ENCODE measurements around the gene CPNE4.

The CPNE4 gene

GRCh38 chr3:131743126-131743525 is 291.7 kb downstream of the CPNE4 start:
- H3K9me3 ChIP-seq (ENCODE audit: low read length), result no peaks in the 10 kb centered on the region
- no peak overlapping the region for H3K27ac ChIP-seq (ENCODE audit: low read depth, low read length, poor library complexity, severe bottlenecking)
- H3K4me1 ChIP-seq (ENCODE audit: insufficient read depth, low read length, severe bottlenecking), result no peaks in the 10 kb centered on the region
- H2AFZ ChIP-seq (ENCODE audit: low read length), result no peak overlapping the region
- H3K4me3 ChIP-seq (ENCODE audit: low read depth, low read length, poor library complexity, severe bottlenecking), result no peak overlapping the region
- H3K4me2 ChIP-seq (ENCODE audit: low read length), result no peak overlapping the region
- no peaks in the 10 kb centered on the region for H3F3A ChIP-seq (ENCODE audit: insufficient read depth, low read length)
- no peaks in the 10 kb centered on the region for H3K9me2 ChIP-seq (ENCODE audit: low read depth, low read length)
- H3K9ac ChIP-seq (ENCODE audit: low read length), result no peak overlapping the region
- H4K20me1 ChIP-seq (ENCODE audit: insufficient read depth, low read length), result no peaks in the 10 kb centered on the region
- H3K27me3 ChIP-seq (ENCODE audit: insufficient read depth, low read length), result no peaks in the 10 kb centered on the region
- TF ChIP-seq EZH2 (IDR thresholded peaks at IDR 0.05; ENCODE audit: borderline replicate concordance, low read length) (no peak), CTCF (IDR thresholded peaks at IDR 0.05; ENCODE audit: low read length) (no peak)
- H3K36me3 ChIP-seq (ENCODE audit: insufficient read depth, low read length), result no peaks in the 10 kb centered on the region
- H3K79me2 ChIP-seq (ENCODE audit: insufficient read depth, low read length), result no peaks in the 10 kb centered on the region

DNA sequence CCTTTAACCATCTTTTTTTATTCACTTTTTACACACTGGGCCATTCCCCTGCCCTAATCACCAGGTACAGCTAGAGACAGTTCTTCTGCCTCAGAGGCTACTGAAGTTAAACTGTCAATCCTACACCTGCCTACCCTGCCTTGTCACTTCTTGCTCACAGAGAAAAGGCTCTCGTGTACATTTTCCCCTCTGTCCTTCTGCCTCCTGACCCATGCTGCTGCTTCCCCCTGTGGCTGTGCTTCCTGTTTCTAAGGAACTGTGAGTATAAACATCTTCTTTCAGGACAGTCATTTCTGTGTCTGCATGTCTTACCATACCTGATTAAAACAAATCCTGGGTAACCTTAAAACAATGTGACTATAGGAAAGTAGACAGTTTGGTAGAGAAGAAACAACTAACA is 295.6 kb downstream of the CPNE4 start:
- Histone ChIP-seq H3K27ac (ENCODE audit: low read depth, low read length, poor library complexity, severe bottlenecking) (no peak overlapping the region), H3K4me3 (ENCODE audit: low read depth, low read length, poor library complexity, severe bottlenecking) (no peak overlapping the region), H3K4me2 (ENCODE audit: low read length) (no peak overlapping the region), H3K9ac (ENCODE audit: low read length) (no peak overlapping the region), H3F3A (ENCODE audit: insufficient read depth, low read length) (no peaks in the 10 kb centered on the region), H3K36me3 (ENCODE audit: insufficient read depth, low read length) (no peaks in the 10 kb centered on the region), H3K27me3 (ENCODE audit: insufficient read depth, low read length) (no peaks in the 10 kb centered on the region), H4K20me1 (ENCODE audit: insufficient read depth, low read length) (no peaks in the 10 kb centered on the region), H2AFZ (ENCODE audit: low read length) (no peak overlapping the region), H3K9me2 (ENCODE audit: low read depth, low read length) (no peaks in the 10 kb centered on the region), H3K79me2 (ENCODE audit: insufficient read depth, low read length) (no peaks in the 10 kb centered on the region), H3K4me1 (ENCODE audit: insufficient read depth, low read length, severe bottlenecking) (no peaks in the 10 kb centered on the region), H3K9me3 (ENCODE audit: low read length) (no peaks in the 10 kb centered on the region)
- TF ChIP-seq CTCF (IDR thresholded peaks at IDR 0.05; ENCODE audit: low read length), result no peak
- TF ChIP-seq EZH2 (IDR thresholded peaks at IDR 0.05; ENCODE audit: borderline replicate concordance, low read length), result no peak

- no peaks in the 10 kb centered on the region for H3K9me2 ChIP-seq (ENCODE audit: low read depth, low read length)
- H3K27ac ChIP-seq (ENCODE audit: low read depth, low read length, poor library complexity, severe bottlenecking), result no peak overlapping the region
- H3K9me3 ChIP-seq (ENCODE audit: low read length), result no peaks in the 10 kb centered on the region
- H3K27me3 ChIP-seq (ENCODE audit: insufficient read depth, low read length), result no peaks in the 10 kb centered on the region
- TF ChIP-seq EZH2 (IDR thresholded peaks at IDR 0.05; ENCODE audit: borderline replicate concordance, low read length), result no peak
- no peak for TF ChIP-seq CTCF (IDR thresholded peaks at IDR 0.05; ENCODE audit: low read length)
- no peaks in the 10 kb centered on the region for H4K20me1 ChIP-seq (ENCODE audit: insufficient read depth, low read length)
- no peak overlapping the region for H3K4me2 ChIP-seq (ENCODE audit: low read length)
- H3K79me2 ChIP-seq (ENCODE audit: insufficient read depth, low read length), result no peaks in the 10 kb centered on the region
- no peak overlapping the region for H2AFZ ChIP-seq (ENCODE audit: low read length)
- no peak overlapping the region for H3K9ac ChIP-seq (ENCODE audit: low read length)
- H3F3A ChIP-seq (ENCODE audit: insufficient read depth, low read length), result no peaks in the 10 kb centered on the region
- H3K4me3 ChIP-seq (ENCODE audit: low read depth, low read length, poor library complexity, severe bottlenecking), result no peak overlapping the region
- H3K4me1 ChIP-seq (ENCODE audit: insufficient read depth, low read length, severe bottlenecking), result no peaks in the 10 kb centered on the region
- H3K36me3 ChIP-seq (ENCODE audit: insufficient read depth, low read length), result no peaks in the 10 kb centered on the region
Measured at GRCh38 chr3:131738095-131738494, 296.7 kb downstream of the CPNE4 start.

Data from OCI-LY1 (cell line).